ENCODE measurements around the gene GALNT9.
"Not testable (repeated sequence)": the region's sequence is repeated elsewhere in the genome, so short reads cannot be mapped to it uniquely, and the experiment has no call there.

Gene GALNT9

DNA sequence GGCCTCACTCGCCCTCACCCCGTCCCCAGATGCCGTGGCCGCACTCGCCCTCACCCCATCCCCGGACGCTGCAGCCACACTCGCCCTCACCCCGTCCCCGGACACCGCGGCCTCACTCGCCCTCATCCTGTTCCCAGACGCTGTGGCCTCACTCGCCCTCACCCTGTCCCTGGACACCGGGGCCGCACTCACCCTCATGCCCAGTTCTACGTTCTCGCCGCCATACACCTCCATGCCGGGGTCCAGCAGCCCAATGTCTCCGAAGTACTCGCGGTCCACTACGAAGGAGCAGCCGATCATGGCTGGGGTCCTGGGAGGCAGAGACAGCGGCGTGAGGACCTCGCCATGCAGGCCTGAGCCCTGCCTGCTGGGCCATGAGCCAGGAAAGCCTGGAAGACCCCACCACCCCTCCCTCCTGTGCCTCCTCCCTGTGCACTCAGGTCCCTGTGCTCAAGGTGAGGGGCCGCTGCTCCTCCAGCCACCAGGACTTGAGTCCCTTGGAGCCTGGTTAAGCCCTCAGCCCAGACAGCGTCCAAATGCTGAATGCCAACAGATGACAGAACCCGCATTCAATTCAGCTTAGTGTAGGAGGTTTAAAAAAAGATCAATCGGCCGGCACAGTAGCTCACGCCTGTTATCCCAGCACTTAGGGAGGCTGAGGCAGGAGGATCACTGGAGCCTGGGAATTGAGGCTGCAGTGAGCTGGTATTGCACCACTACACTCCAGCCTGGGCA is 81.5 kb downstream of the GALNT9 start:
- no peak for DNase-seq

DNA sequence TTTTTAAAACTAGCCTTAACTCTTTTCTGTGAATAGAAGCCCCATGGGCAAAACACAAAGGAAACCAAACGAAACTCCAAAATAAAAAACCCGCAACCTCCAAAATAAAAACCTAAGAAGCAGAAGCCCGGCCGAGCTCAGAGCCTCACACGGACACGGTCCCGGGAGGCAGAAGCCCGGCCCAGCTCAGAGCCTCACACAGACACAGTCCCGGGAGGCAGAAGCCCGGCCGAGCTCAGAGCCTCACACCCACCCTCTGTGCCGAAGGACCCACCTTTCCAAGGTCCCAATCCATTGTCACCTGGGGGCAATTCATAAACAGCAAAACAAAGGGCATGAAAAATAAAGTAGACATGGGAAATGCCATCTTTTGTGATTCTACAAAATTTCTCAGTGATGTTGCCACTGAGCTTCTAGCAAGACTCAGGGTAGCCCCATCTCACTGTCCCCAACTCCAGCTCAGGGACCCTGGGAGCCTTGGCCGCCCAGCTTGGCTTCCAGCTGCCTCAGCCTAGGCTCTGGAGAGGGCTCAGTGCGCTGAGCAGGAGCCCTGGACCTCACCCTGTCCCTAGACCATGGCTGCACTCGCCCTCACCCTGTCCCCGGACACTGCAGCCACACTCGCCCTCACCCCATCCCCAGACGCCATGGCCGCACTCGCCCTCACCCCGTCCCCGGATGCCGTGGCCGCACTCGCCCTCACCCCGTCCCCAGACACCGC is 82.2 kb downstream of the GALNT9 start:
- no peak for DNase-seq

DNA sequence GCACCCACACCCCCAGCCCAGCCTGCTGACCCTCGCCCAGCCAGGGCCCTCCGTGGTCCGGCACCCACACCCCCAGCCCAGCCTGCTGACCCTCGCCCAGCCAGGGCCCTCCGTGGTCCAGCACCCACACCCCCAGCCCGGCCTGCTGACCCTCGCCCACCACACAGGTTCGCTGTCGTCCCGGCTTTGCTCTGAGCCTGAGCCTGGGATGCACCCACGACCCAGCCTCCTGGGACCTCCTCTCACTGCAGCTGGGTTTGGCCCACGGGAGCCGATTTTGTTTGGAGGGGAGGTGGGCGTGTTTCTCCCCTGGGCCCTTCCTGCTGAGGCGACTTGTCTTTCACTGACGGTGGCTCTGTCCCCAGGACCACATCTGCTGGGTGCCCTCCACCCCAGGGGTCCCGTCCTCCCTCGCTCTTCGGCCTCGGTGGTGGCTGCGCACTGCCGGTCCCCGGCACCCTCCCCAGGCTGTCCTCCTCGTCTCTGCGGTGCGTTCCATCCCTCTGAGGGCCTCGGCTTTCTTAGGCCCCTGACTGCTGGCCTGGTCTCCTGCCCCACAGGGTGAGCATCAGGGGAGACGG is 83.8 kb downstream of the GALNT9 start:
- no peak for DNase-seq

DNA sequence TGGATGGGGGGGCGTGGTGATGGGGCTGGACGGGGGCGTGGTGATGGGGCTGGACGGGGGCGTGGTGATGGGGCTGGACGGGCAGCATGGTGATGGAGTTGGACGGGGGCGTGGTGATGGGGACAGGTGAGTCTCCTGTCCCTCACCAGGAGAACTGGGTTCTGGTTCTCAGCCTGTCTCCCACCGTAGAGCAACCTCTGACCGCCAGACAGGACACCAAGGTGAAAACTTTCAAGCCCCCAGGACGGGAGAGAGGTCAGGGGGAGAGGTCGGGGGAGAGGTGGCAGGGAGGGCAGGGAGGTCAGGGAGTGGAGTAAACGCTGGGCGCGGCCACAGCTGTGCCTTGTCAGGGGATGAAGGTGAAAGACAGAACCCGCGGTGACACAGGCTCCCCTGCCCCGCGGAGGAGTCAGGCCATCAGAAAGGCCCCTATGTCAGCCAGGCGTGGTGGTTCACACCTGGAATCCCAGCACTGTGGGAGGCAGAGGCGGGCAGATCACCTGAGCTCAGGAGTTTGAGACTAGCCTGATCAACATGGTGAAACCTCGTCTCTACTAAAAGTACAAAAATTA is 84.6 kb downstream of the GALNT9 start:
- DNase-seq: no peak

DNA sequence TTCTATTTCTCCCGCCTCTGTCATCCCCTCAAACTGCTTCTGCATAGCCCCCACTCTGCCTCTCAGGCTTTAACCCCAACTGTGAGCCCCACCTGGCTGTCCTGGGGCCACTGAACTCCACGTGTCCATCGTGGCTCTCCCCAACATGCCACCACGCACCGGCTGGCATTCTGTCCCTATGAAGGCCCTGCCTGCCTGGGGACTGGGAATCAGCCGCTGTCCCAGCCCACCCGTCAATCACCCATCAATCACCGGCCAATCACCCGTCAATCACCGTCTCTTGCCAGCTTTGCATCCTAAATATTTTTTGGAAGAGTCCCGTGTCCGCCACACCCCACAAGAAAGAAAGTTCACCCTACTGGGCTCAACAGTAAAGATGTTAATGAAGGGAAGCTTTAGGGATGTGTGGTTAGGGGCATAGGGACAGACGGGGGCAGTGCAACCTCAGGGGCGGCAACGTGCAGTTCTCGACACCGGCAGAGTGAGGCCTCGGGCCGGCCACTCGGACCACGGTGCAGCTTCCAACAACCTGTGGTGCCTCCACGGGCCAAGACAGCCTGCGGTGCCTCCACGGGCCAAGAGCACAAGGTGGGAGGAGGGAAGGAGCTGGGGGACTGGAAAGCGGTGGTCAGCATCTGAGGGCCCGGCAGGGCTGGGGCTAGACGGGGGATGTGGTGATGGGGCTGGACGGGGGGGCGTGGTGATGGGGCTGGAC is 85.6 kb downstream of the GALNT9 start:
- DNase-seq: no peak

DNA sequence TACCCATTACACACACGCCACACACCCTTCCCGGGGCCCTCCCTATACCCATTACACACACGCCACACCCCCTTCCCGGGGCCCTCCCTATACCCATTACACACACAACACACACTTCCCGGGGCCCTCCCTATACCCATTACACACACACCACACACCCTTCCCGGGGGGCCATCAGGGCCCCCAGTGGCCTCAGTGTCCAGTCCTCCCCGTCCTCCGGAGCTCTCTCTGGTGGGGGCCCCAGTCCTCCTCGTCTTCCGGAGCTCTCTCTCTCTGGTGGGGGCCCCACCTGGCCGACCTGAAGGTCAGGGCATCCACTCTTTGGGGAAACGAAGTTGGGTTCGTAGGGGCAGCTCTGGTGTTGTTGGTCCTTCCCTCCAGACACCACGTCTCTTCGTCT is 86.2 kb downstream of the GALNT9 start:
- DNase-seq: not testable (repeated sequence)

DNA sequence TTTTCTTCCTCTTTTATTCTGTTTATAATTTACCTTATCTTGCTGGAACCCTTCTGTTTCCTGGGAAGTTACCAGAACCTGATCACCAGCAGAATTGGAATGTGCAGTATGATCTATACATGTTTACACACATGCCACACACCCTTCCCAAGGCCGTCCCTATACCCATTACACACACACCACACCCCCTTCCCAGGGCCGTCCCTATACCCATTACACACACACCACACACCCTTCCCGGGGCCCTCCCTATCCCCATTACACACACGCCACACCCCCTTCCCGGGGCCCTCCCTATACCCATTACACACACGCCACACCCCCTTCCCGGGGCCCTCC is 88.8 kb downstream of the GALNT9 start:
- not testable (repeated sequence) for DNase-seq

DNA sequence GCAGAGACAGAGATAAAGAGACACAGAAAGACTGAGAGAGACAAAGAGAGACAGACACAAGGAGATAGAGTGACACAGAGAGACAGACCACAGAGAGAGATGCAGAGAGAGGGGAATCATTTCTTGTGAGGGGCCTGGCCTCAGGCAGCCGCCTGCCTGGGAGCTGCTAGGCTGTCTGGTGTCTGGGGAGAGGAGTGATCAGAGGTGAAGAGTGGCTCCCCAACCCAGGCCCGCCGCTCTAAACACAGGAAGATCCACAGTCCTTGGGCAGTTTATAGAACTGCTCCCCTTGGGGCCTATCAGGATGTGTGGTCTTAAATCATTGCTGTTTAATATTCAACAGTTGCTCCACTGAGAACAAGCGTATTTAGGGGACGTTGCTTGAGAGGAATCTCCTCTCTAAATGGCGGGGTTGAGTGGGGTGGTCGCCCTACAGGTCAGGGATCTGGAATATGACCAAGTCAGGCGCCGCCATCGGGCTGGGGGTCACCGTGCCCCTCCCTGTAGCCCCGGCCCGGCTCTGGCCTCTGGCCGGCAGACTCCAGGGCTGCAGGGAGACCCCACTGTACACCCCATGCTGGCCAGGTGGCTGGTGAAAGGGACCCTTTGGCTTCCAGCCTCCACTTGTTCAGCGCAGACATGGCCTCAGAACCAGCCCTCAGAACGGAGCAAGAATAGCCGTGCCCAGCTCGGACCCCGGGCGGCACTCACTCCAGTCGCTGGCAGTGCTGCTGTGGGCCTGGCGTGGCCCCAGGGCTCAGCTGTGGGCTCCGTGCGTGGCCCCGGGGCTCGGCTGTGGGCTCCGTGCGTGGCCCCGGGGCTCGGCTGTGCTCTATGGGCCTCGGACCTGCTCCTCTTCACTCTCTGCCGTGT is 89.4 kb downstream of the GALNT9 start:
- no peak for DNase-seq

DNA sequence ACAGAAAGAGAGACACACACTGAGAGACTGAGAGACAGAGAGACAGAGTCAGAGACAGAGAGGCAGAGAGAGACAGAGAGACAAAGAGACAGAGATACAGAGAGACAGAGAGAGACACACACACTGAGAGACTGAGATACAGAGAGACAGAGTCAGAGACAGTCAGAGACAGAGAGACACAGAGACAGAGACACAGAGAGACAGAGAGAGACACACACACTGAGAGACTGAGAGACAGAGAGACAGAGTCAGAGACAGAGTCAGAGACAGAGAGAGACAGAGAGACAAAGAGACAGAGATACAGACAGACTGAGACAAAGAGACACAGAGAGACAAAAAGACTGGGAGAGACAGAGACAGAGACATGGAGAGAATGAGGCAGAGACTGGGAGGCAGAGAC is 90.0 kb downstream of the GALNT9 start:
- no peak for DNase-seq

DNA sequence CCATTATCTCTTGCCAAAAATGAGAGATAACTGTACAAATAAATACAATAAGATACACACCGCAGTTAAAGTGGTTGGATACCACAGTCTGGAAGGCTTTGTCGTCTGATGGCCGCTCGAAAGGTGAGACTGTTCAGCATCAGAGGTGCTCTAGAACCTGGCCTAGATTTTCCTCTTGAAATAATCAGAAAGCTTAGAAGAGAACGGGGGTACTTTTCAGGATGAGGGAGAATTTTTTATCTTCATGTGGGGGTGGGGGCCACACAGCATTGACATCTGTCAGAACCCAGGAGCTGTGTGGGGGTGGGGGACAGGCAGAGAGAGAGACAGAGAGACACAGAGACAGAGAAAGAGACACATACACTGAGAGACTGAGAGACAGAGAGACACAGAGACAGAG is 90.5 kb downstream of the GALNT9 start:
- DNase-seq: no peak

DNA sequence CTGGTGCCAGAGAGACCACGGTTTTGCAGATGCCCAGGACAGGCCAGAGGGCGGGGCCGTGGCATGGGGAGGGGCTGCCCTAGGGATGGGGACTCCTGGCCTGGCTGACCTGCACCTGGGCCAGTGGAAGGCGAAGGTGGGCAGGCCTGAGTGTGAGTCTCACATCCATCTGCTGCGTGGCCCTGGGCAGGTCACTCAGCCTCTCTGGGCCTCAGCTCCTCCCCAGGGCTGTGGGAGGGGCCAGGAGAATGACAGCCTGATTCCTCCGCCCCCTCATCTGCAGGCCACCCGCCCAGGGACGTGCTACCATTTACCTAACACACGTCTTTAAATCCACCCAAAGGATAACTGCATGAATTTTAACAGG is 90.9 kb downstream of the GALNT9 start:
- no peak for DNase-seq

DNA sequence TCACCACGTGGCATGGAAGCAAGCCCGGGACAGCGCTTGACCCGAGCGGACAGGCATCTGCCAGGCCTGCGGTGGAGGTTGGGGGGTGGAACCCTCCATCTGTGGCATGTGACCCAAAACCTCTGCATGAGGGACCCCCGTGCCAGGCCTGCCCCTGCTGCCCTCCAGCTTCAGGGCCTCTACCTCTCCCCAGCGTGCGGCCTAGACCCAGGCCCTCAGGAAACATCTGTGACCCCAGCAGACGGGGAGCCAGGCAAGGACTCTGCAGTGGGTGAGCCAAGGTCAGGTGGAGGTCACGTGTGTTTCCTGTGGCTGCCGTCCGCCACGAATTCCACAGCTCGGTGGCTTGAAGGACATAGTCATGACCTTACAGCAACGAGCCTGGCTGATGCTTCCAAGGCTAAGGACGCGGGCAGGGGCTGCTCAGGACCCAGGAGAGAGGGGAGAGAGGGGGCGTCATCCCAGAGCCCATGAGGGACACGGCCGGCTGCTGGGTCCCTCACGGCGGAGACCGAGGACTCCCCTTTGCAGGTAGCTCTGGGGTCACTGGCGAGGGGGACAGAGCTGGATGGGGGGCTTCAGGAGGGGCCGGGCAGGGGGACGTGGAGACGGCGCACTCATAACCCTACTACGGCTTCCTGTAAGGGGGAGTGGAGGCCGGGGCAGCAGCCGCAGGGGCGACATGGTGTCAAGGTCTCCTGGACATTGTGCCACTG is 91.5 kb downstream of the GALNT9 start:
- DNase-seq: no peak

DNA sequence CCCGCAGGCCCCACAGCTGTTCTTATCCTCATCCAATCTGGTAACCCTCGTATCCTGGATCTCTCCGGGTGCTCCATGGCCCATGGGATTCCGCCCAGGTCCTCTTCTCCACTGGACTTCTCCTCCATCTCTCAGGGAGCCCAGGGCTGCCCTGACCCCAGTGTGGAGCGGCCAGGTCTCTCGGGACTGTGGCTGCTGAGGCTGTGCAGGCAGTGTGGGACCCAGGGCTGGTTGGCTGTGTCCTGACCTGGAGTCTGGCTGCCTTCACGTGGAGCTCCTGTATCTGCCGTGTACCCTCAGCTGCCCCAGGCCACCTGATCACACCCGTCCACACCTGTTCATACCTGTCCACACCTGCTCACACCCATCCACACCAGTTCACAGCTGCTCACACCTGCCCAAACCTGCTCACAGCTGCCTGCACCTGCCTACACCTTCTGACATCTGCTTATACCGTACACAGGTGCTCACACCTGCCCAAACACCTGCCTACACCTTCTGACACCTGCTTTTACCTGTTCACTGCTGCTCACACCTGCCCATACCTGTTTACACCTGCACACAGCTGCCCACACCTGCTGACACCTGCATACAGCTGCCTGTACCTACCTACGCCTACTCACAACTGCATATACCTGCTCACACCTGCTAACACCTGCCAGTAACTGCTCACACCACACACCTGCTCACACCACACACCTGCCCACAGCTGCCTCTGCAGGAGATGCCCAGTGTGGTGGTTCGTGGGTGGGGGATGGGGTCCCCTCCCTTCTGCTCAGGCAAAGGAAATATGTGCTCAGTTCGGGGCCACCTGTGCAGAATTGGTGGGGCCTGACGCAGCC is 92.2 kb downstream of the GALNT9 start:
- DNase-seq: no peak

DNA sequence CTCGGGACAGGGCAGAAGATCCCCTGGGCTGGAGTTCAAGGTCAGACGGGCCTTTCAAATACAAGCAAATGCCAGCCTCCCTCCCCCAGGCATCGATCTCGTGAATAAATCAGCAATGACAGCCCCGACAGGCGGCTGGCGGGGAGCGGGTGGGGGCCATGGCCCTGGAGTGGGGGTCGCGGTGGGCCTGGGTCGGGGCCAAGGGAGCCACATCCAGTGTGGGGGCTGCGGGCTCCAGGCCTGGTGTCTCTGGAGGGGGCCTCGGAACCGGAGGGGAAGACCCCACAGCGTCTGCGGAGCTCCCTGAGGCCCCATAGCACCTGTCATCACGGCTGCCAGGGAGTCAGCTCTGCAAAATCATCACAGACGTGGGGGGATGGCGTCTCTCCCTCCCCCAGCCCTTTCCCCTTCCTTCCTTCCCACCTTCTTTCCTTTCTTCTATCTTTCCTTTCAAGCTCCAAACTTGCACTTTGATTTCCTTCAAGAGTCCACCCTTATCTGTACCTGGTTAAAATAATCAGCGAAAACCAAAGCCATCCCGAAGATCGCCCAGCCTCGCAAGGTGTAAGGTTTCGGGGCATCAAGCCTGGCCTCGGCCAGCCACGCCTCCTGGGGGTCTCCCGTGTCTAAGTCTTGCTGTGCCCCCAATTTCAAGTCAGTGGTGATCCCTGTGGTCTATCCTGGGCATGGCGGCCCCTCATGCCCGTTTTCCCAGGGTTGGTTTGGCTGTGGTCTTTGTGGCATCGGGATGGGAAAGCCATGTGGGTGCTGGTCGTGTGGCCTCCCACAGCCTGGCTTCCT is 93.1 kb downstream of the GALNT9 start:
- no peak for DNase-seq

DNA sequence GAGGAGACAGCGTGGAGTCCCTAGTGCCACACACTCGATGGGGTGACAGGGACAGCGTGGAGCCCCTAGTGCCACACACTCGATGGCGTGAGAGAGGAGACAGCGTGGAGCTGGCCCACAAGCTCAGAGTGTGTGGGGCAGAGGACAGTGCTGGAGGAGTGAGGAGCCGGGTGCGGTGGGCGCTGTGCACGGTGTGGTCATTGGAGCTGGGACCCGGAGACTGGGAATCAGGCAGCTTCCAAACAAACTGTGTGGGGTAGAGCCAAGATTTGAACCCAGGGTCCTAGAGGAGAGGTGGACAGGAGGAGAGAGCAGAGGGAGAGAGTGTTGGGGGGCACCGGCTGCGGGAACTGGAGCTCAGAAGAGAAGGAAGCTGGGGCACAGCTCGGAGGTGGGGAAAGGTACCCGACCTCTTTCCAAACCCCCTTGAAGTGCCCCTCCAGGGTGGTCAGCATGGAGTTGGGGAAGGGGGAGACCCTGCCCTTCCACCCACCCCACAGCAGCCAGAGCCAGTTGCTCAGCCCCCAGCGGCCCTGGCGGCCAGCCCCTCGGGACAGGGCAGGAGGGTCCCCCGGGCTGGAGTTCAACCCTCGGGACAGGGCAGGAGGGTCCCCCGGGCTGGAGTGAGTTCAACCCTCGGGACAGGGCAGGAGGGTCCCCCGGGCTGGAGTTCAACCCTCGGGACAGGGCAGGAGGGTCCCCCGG is 94.1 kb downstream of the GALNT9 start:
- DNase-seq: no peak

DNA sequence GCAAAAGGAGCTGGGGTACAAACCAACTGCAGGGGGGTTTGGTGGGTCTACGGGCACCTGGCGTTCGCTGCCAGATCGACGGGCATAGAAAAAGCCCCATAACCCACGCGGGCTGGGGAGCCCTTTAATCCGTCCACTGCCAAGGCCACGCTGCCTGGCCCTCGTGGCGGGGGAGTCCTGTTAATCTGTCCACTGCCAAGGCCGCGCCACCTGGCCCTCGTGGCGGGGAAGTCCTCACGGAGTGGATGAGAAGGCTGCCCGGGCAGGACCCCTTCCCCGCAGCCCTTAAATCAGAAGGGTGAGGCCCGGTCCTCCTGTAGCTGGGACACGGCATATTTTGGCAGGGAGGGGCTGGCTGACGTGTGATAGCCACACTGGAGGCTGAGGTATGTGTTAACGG is 99.0 kb downstream of the GALNT9 start:
- no peak for DNase-seq

DNA sequence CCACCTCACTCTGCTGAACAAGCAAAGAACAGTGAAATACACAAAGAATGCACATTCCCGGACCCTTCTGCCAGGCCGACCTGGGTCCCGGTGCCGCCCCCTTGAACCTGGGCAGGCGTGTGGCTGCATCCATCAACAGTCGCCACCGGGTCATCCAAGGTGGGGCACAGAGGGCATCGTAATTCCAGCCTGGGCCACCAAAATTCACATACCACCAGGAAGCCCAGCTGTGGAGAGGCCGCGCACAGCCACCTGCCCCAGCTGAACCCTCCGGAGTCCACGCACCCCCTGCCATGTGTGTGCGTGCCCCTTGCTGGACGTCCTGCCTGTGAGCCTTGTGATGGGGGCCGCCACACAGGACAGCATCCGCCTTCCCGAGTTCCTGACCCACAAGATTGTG is 99.5 kb downstream of the GALNT9 start:
- no peak for DNase-seq

DNA sequence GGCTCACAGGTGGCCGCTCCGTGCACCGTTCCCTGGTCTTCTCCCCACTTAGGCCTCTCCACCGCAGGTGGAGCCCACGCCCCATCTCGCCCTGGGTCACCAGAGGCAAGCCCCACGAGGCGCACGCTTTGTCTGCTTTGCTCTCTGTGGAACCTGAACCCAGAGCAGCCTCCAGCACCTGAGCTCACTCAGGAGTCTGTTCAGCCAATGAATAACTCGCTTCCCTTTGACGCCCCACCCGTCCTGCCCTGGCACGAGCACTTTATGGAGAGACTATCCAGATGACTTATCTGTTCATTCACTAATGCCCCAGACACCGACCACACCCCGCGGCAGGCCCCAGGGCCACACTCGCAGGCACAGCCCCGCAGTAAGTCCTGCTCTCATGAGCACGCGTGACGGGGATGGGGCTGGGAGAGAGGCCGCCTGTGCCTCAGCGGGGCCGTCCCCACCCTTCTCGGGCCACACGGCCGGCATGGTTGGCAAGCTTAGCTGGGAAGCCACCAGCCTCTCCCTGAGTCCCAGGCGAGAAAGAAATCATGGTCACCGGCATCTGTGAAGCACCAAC is 100.1 kb downstream of the GALNT9 start:
- DNase-seq: no peak
